Activated gamma-delta T cell treated with Interleukin-2 at 50 U/mL for 16 hours (primary cell): ENCODE measurements around the gene RNF182.
"Not testable (repeated sequence)": the region's sequence is repeated elsewhere in the genome, so short reads cannot be mapped to it uniquely, and the experiment has no call there.

ENCODE experiments used
- DNase-seq: peaks from one replicate; pipeline ENCODE4 v3.0.0-alpha.2; 2020

Gene RNF182

GRCh38 chr6:14004258-14004657 lies 79.5 kb downstream of the RNF182 start:
- no peak for DNase-seq

GRCh38 chr6:14008809-14009208 lies 84.1 kb downstream of the RNF182 start:
- no peak for DNase-seq

GRCh38 chr6:14009431-14009830 lies 84.7 kb downstream of the RNF182 start:
- no peak for DNase-seq

DNA sequence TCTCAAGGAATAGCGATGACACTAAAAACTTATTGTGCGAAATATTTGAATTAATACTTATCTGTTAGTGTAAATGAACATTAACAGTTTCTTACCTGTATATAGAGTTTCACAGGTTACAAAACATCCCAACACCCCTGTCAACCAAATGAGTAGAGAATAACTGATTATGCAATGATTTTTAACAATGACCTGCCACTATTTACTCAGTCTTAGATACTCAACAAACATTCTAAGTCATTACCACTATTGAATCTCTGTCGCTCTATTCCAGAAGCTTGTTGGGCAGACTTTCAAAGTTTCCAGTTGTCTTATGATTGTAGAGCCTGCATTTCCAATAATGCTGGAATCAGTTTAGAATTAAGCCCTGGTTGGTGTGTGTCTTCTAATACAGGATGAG lies 85.5 kb downstream of the RNF182 start:
- no peak for DNase-seq

- DNase-seq: no peak
These were observed 87.7 kb downstream of the RNF182 start for GRCh38 chr6:14012313-14013030.

- no peak for DNase-seq
These were observed 91.2 kb downstream of the RNF182 start for GRCh38 chr6:14015964-14016363.

- DNase-seq: no peak
These were observed 91.7 kb downstream of the RNF182 start for GRCh38 chr6:14016432-14016831.

DNA sequence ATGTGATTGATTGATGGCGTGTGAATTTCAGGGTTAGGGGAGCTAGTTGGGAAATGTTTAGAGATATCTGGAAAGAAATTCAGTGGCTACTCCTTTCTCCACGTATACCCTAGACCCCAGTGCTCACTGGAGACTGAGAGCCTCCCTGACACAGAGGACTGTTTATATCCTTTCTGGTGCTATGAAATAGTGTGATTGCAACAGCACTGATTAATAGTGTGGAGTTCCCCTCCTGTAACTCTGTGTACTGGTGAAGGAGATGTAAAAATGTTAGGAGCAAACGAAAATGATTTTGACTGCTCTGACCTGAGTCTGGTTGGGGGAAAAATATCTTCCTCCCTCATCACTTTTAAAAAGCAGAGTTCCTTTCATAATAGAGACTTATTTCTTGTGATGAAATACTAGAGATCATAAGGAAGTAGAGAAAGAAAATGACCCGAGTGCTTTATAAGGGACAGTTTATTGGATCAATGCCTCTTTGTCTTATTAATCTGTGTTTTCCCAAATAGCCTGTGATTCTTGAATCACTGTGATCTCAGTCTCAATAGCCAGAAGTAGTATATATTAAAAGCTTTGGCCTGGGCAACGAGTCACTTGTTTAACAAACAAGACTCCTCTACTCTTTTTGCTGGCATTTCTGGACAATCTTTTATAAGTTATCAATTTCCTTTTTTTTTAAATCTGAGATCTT lies 92.3 kb downstream of the RNF182 start:
- DNase-seq: no peak

DNA sequence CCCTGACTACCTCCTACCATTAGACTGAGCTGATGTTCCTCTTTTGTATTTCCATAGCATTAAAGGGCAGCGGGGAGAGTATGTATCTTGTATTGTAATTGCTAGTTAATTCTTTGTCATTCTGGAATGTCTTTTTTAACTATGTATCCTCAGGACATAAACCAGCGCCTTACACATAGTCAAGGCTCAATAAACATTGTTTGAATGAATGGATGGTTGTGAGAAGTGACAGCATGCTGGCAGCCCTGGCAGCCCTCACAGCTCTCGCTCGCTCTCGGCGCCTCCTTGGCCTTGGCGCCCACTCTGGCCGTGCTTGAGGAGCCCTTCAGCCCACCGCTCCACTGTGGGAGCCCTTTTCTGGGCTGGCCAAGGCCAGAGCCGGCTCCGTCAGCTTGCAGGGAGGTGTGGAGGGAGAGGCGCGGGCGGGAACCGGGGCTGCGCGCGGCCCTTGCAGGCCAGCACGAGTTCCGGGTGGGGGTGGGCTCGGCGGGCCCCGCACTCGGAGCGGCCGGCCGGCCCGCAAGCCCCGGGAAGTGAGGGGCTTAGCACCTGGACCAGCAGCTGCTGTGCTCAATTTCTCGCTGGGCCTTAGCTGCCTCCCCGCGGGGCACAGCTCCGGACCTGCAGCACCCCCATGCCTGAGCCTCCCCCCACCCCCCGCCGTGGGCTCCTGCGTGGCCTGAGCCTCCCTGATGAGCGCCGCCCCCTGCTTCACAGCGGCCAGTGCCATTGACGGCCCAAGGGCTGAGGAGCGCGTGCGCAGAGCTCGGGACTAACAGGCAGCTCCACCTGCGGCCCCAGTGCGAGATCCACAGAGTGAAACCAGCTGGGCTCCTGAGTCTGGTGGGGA lies 93.1 kb downstream of the RNF182 start:
- no peak for DNase-seq

- not testable (repeated sequence) for DNase-seq
These were observed 93.8 kb downstream of the RNF182 start for GRCh38 chr6:14018559-14018958.

DNA sequence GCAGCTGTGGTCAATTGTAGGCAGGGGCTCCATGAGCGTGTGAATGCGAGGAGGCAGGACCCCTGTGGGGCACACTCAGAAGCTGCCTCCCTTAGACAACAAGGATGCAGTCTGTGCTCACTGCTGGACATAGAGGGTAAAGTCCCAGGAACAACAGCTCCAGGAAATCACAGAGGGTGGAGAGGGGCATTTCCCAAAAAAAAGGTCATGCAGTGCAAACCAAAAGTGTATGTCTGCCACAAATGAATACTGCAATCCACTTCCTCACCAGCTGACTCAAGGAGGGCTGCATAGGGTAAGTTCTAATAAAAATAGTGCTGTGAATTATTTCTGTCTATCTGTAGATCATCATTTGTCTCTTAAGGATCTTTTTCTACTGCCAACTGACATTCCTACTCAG lies 95.8 kb downstream of the RNF182 start:
- DNase-seq: no peak

GRCh38 chr6:14021449-14021848 lies 96.7 kb downstream of the RNF182 start:
- DNase-seq: no peak

DNA sequence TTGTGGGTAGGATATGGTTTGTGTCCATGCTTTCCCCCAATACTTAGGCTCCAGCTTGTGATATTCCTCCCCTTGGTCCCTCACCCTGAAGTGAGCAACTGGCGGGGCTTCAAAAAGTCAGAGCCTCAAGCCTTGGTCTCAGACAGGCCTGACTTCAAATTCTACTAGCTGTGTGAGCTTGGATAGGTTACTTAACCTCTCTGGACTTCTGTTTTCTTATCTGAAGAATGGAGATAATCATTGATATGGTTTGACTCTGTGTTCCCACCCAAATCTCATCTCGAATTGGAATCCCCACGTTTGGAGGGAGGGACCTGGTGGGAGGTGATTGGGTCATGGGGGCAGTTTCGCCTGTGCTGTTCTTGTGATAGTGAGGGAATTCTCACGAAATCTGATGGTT lies 97.9 kb downstream of the RNF182 start:
- DNase-seq: no peak

DNA sequence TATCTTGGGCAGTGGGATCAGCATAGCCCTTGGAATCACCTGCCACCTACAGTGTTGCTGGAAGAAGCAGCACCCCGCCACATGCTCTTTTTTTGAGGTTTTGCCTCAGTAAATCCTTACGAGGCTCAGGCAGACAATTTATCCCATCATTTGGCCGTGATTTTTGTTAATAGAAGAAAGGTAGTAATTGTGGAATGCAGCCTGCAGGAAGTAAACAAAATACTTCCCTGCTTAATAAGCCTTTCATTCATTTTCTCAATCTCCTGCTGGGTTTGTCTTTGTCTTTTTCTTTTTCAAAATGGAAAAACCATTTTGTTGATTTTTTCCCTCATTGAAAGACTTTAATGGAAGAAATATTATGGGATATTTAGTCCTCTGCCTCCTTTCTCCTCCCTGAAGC lies 99.1 kb downstream of the RNF182 start:
- no peak for DNase-seq

DNA sequence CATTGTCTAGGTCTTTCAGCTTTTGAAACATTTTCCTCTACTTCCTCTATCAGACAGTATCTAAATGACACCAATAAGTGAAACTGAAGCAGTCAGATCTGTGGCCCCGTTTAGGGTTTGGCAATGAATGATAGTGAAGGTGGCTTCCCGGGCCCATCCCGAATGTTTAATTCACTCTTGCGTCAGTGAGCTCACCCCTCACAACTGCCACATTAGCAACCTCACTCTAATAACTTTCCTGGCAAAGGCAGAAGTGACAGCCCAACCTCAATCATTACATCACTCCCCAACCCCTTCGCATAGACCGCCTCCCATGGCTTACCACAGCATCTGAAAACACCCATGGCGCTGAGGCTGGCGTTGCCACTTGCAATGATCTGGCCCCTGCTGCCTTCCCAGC lies 100.4 kb downstream of the RNF182 start:
- DNase-seq: no peak

DNA sequence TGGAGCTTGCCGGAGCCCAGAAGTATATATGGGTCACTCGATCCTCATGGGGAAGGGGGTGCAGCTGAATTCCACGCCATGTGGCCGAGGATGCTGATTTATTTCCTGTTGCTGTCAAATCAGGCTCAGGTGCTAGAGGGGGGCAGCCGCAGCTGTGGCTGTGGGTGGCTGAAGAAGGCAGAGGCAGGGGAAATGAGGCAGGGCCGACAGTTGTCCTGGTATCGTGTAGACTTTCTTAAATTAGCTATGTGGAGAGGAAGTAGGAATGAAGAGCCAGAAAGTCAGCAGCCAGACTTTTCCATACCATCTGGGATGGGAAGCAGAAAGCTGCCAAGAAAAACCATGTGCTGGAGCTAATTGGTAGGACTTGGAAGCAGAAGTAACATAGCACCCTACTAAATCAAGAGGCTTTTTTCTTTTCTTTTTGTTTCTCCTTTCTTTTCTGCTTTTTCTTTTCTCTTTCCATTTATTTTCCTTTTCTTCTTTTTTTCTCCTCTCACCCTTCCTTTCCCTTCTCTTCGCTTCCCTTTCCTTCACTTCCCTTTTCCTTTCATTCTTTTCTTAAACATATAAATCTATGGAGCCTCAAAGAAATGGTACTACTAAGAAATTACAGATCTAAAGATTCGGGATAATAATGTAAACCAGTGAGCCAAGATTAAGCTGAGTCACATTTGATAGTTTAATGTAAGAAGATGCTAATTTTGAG lies 102.2 kb downstream of the RNF182 start:
- no peak for DNase-seq

DNA sequence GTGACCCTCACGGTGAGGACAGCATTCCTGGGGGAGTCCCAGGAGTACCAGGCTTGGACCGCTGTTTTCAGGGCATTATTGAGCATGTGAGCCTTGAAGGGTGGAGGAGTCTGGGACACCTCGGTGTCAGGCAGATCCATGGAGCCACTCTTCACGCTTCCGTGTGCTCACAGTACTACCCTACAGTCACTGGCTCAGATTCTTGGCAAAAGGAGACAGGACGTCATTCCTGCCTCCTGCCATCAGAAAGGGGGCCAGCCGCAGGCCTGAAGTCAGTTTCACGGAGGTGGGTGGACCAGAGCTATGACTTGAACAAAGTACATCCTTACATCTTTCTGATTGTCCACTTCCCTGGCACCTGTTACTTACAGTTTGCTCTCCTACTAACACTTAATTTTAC lies 103.9 kb downstream of the RNF182 start:
- no peak for DNase-seq

- DNase-seq: no peak
These were observed 104.9 kb downstream of the RNF182 start for GRCh38 chr6:14029605-14030004.
